GM19035 (cell line): Measurements from ENCODE around the gene ITIH5.
"Not testable (repeated sequence)": the region's sequence is repeated elsewhere in the genome, so short reads cannot be mapped to it uniquely, and the experiment has no call there.

Experiments used
- ATAC-seq: cut with Tn5 transposase; IDR thresholded peaks from one replicate; pipeline ENCODE4 v1.9.1; 2021; ENCODE audit not compliant: unreplicated experiment

The ITIH5 gene

GRCh38 chr10:7666253-7667023 lies at the start of gene ITIH5:
TSS of gene ITIH5 (minus strand) at chr10:7666966. CDS start at chr10:7666892, 74 bp downstream.
- ATAC-seq, result no peak

DNA sequence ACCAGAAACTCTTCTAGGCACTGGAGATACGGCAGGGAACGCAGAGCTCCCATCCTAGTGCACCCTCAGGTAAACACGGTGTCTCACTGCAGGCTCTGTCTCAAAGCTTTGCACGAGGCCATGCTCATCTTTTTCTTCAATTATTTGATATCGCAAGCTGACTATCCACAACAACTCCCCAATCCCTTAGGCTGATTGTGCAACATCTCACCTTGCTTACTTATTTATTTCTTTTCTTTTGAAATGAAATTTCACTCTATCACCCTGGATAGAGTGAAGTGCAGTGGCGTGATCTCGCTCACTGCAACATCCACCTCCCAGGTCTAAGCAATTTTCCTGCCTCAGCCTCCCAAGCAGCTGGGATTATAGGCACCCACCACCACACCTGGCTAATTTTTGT lies 48.7 kb upstream of the ITIH5 start:
- ATAC-seq, result no peak

GRCh38 chr10:7711075-7711474 lies 44.3 kb upstream of the ITIH5 start:
- ATAC-seq, result not testable (repeated sequence)

DNA sequence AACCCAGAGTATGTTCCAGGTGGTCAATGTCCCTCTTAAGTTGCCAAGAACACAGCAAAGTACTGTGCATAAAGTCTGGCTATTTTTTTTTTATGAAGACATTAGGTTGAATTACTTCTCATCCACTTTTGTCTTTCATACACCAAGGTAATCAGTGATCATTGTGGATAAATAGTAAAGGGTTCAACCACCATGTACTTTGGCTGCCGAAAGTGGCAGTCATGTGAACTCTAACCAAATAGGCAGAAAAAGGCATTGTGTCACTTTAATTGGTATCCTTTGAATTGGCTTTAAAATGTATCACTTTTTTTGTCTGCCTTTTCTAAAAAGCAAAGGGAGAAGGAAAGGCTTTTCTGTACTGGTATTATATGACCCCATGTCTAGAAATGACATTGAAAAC lies 43.7 kb upstream of the ITIH5 start:
- ATAC-seq, result no peak

DNA sequence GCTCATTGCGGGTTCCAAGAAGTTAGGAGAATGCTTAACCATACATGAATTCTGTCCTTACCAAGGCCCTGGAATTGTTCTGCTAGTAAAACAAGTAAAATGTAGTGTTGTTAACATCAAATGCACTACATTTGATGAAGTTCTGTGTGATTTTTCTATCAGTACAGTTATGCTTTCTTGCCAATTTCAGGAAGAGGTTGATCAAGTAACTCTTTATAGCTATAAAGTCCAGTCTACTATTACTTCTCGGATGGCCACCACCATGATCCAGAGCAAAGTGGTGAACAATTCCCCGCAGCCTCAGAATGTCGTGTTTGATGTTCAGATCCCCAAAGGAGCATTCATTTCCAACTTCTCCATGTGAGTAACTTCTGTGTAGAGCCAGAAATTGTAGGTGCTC lies 42.1 kb upstream of the ITIH5 start:
- no peak for ATAC-seq

- no peak for ATAC-seq
Observed at GRCh38 chr10:7707858-7708622, 41.3 kb upstream of the ITIH5 start.

- no peak for ATAC-seq
Observed at GRCh38 chr10:7707102-7707501, 40.3 kb upstream of the ITIH5 start.

- ATAC-seq, result no peak
Observed at GRCh38 chr10:7706534-7707073, 39.8 kb upstream of the ITIH5 start.

DNA sequence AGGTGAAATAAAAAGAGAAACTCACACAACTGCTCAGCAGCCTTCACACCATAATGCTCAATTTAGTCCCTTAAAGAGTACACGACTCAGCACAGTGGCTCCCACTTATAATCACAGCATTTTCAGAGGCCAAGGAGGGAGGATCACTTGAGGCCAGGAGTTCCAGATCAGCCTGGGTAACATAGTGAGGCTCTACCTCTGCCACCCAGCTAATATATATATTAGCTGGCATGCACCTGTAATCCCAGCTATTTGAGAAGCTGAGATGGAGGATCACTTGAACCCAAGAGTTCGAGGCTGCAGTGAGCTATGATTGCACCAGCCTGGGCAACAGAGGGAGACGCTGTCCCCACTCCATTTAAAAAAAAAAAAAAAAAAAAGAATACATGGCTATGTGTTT lies 38.6 kb upstream of the ITIH5 start:
- ATAC-seq, result no peak

DNA sequence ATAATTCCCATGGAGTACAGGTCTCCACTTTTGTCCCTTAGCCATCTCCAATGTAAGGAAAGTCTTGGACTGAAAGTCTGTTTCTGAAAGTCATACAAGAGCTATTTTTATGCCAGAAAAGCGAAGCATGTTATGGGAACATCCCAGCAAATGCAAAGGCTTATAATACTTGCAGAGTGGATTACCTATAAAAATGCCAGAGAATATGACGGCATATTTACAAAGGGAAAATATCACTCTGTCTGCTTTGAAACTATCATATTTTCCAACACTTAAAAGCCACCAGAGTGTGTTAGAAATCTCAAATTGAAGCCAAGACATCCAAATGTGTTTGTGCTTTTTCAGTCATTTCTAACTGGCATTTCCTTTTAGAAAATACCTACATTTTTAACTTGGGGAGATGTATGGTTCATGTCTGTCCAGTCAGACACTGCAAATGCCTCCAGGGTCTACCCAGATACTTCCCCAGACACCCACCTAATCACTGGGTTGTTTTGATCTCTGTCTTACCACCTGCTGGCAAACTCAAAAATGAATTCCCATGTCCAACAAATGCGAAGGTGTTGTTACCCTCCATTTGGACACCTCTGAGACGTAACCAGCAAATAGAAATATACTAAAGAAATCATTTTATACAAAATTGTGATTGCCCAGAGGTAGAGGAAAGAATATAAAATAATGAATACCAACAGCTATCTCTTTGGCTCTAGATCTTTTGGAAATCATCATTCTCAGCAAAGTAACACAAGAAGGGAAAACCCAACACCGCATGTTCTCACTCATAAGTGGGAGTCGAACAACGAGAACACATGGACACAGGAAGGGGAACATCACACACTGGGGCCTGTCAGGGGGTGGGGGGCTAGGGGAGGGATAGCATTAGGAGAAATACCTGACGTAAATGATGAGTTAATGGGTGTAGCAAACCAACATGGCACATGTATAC lies 37.6 kb upstream of the ITIH5 start:
- ATAC-seq, result no peak

DNA sequence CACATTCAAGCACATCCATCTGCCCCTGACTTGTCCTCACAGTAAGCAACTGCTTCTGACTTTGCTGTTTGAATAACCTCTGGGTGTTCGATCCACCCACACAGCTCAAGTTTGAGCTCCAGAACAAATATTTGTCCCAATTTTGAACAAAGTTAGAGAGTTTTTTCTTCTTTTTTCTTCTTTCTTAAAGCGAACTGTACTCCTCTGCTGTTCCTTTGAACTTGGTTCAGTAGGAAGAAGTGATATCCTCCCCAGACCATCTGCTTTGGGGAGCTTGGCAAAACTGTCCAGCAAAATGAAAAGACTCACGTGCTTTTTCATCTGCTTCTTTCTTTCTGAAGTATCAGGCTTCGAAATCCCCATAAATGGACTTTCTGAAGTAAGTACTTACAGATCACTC lies 36.4 kb upstream of the ITIH5 start, which contains the start of gene ITIH2:
ITIH2 (plus strand) TSS at position 177 of the 400 bp plus-strand sequence; CDS start at position 296, 119 bp downstream.
- no peak for ATAC-seq

GRCh38 chr10:7702288-7702812 lies 35.6 kb upstream of the ITIH5 start:
- ATAC-seq, result no peak

DNA sequence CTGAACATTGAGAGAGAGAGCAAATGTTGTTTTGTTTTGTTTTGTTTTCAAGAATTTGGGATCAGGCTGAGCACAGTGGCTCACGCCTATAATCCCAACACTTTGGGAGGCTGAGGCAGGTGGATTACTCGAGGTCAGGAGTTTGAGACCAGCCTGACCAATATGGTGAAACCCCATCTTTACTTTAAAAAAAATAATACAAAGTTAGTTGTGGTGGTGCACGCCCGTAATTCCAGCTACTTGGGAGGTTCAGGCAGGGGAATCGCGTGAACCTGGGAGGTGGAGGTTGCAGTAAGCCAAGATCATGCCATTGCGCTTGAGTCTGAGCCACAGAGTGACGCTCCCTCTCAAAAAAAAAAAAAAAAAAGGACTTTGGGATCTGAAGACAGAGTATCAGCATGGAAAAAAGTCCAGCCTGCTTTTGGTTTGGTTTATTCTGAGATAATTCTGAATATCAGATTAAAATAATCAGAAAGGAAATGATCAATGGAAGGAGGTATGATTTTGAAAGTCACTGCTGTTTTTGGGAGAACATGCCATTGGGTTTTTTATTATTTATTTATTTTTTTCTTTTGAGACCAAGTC lies 34.5 kb upstream of the ITIH5 start:
- ATAC-seq, result no peak

GRCh38 chr10:7700577-7701125 lies 33.9 kb upstream of the ITIH5 start:
- ATAC-seq, result no peak

GRCh38 chr10:7697426-7697825 lies 30.7 kb upstream of the ITIH5 start:
- ATAC-seq, result no peak

GRCh38 chr10:7696545-7696944 lies 29.8 kb upstream of the ITIH5 start:
- no peak for ATAC-seq

DNA sequence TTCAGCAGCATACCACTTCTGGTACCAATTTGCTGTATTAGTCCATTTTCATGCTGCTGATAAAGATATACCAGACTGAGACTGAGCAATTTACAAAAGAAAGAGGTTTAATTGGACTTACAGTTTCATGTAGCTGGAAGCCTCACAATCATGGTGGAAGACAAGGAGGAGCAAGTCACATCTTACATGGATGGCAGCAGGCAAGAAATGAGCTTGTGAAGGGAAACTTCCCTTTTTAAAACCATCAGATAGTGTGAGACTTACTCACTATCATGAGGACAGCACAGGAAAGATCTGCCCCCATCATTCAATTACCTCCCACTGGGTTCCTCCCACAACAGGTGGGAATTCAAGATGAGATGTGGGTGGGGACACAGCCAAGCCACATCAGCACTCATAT lies 26.4 kb upstream of the ITIH5 start:
- ATAC-seq, result not testable (repeated sequence)

GRCh38 chr10:7692368-7692767 lies 25.6 kb upstream of the ITIH5 start:
- not testable (repeated sequence) for ATAC-seq

GRCh38 chr10:7690885-7691597 lies 24.3 kb upstream of the ITIH5 start:
- ATAC-seq, result not testable (repeated sequence)
